ENCODE measurements around the gene BRAT1.

- TF ChIP-seq CTCF (IDR thresholded peaks at IDR 0.05; ENCODE audit: low read length) (no peak), EZH2 (IDR thresholded peaks at IDR 0.05; ENCODE audit: borderline replicate concordance, low read length) (no peak)
Observed at GRCh38 chr7:2577914-2578680, 22.8 kb upstream of the BRAT1 start.
